ENCODE results near the gene CT45A3. TPM values are rescaled to one million over a fixed set of nuclear protein-coding genes. Genes with fewer than 3 reads are reported as not detected.
"Not testable (repeated sequence)": the region's sequence is repeated elsewhere in the genome, so short reads cannot be mapped to it uniquely, and the experiment has no call there.

The CT45A3 gene
- not detected for polyA plus RNA-seq (2013, experiment 1 of 2)
- not detected for polyA plus RNA-seq (2013, experiment 2 of 2)

GRCh38 chrX:135768091-135768490 lies at the start of gene CT45A3:
TSS of gene CT45A3 (minus strand) at chrX:135768191. CDS start at chrX:135764444, 3,747 bp downstream.
- H3K27me3 ChIP-seq (ENCODE audit: insufficient read depth, low read length); H3K9me3 ChIP-seq (ENCODE audit: insufficient read depth, low read depth, low read length); H3K9ac ChIP-seq (ENCODE audit: low read depth, low read length); H3K27ac ChIP-seq (ENCODE audit: low read depth, low read length); H3K4me1 ChIP-seq (ENCODE audit: insufficient read depth, low read length); H3K36me3 ChIP-seq (ENCODE audit: insufficient read depth, low read length); H3K4me3 ChIP-seq (ENCODE audit: low read length): not testable (repeated sequence)
- WGBS = no CpG with 5 or more reads among the region's 17 CpGs

DNA sequence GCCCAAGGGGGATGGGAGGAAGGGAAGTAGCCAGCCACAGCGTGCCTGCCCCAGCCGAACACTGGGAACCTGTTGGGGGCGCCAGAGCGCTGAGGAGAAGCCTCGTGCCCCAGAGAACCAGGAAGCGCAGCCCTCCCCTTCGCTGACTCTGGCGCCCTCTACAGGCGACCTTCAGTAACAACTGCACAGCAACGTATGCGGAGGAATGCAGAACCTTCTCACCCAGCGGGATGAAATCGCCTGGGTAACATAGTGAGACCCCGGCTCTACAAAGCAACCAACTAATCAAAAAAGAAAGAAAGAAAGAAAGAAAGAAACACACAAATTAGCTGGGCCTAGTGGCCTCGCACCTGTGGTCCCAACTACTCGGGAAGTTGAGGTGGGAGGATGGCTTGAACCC lies 34.7 kb upstream of the CT45A3 start, which contains the start of gene CT45A6:
Gene CT45A6, minus strand, starts transcription at position 101 of the 400 bp plus-strand sequence. CDS start 3,794 bp downstream, outside the sequence.
- not testable (repeated sequence) for H3K9ac ChIP-seq (ENCODE audit: low read depth, low read length); H3K27ac ChIP-seq (ENCODE audit: low read depth, low read length); H3K4me1 ChIP-seq (ENCODE audit: insufficient read depth, low read length); H3K9me3 ChIP-seq (ENCODE audit: insufficient read depth, low read depth, low read length); H3K27me3 ChIP-seq (ENCODE audit: insufficient read depth, low read length); H3K4me3 ChIP-seq (ENCODE audit: low read length); H3K36me3 ChIP-seq (ENCODE audit: insufficient read depth, low read length)
- WGBS = no CpG with 5 or more reads among the region's 16 CpGs

DNA sequence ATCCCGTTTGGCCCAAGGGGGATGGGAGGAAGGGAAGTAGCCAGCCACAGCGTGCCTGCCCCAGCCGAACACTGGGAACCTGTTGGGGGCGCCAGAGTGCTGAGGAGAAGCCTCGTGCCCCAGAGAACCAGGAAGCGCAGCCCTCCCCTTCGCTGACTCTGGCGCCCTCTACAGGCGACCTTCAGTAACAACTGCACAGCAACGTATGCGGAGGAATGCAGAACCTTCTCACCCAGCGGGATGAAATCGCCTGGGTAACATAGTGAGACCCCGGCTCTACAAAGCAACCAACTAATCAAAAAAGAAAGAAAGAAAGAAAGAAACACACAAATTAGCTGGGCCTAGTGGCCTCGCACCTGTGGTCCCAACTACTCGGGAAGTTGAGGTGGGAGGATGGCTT lies 17.4 kb upstream of the CT45A3 start, which contains the start of gene CT45A5:
Gene CT45A5, minus strand, starts transcription at position 101 of the 400 bp plus-strand sequence. CDS start 3,774 bp downstream, outside the sequence.
- H3K9me3 ChIP-seq (ENCODE audit: insufficient read depth, low read depth, low read length); H3K9ac ChIP-seq (ENCODE audit: low read depth, low read length); H3K27me3 ChIP-seq (ENCODE audit: insufficient read depth, low read length); H3K27ac ChIP-seq (ENCODE audit: low read depth, low read length); H3K4me3 ChIP-seq (ENCODE audit: low read length); H3K4me1 ChIP-seq (ENCODE audit: insufficient read depth, low read length); H3K36me3 ChIP-seq (ENCODE audit: insufficient read depth, low read length): not testable (repeated sequence)
- WGBS = no CpG with 5 or more reads among the region's 16 CpGs

DNA sequence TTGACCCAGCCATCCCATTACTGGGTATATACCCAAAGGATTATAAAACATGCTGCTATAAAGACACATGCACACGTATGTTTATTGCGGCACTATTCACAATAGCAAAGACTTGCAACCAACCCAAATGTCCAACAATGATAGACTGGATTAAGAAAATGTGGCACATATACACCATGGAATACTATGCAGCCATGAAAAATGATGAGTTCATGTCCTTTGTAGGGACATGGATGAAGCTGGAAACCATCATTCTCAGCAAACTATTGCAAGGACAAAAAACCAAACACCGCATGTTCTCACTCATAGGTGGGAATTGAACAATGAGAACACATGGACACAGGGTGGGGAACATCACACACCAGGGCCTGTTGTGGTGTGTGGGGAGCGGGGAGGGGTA lies 23.3 kb downstream of the CT45A3 start:
- H3K9me3 ChIP-seq (ENCODE audit: insufficient read depth, low read depth, low read length); H3K4me3 ChIP-seq (ENCODE audit: low read length); H3K36me3 ChIP-seq (ENCODE audit: insufficient read depth, low read length); H3K27ac ChIP-seq (ENCODE audit: low read depth, low read length); H3K4me1 ChIP-seq (ENCODE audit: insufficient read depth, low read length); H3K9ac ChIP-seq (ENCODE audit: low read depth, low read length); H3K27me3 ChIP-seq (ENCODE audit: insufficient read depth, low read length): not testable (repeated sequence)
- WGBS = 100% methylated on average over 1 of the region's 4 CpGs

DNA sequence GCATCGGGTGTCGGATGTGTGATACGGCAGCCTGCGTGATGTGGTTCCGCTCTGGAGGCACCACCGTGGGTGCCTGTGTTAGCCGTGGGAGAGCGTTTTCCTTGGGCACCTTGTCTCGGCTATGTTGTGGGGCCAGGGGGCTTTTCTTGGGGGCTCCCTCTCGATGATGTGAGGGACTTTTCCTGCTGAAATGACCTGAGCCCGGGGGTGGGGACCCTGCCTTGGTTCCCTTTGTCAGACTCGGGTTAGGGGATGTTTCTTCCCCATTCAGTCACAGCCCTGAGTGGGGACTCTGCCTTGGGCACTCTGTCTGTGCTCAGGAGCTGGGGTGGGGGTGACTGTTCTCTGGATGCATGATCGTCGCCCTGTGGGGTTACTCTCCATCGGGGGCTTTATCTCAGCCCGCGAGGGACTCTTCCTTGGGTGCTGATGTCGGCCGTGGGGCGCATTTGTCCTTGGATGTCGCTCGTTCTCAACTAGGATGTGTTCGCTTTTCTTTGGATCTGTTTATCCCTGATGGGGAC lies 26.7 kb downstream of the CT45A3 start:
- 97% methylated on average over 23 of the region's 23 CpGs for whole genome bisulfite sequencing
- no peaks in the 10 kb centered on the region for H3K4me1 ChIP-seq (ENCODE audit: insufficient read depth, low read length)
- no peak overlapping the region for H3K4me3 ChIP-seq (ENCODE audit: low read length)
- H3K36me3 ChIP-seq (ENCODE audit: insufficient read depth, low read length) = no peaks in the 10 kb centered on the region
- H3K9me3 ChIP-seq (ENCODE audit: insufficient read depth, low read depth, low read length) = no peaks in the 10 kb centered on the region
- no peak overlapping the region for H3K27ac ChIP-seq (ENCODE audit: low read depth, low read length)
- H3K9ac ChIP-seq (ENCODE audit: low read depth, low read length) = no peak overlapping the region
- no peaks in the 10 kb centered on the region for H3K27me3 ChIP-seq (ENCODE audit: insufficient read depth, low read length)

- Histone ChIP-seq H3K27ac (ENCODE audit: low read depth, low read length) (no peak overlapping the region), H3K36me3 (ENCODE audit: insufficient read depth, low read length) (no peaks in the 10 kb centered on the region), H3K9ac (ENCODE audit: low read depth, low read length) (no peak overlapping the region), H3K27me3 (ENCODE audit: insufficient read depth, low read length) (no peaks in the 10 kb centered on the region), H3K4me3 (ENCODE audit: low read length) (no peak overlapping the region), H3K9me3 (ENCODE audit: insufficient read depth, low read depth, low read length) (no peaks in the 10 kb centered on the region), H3K4me1 (ENCODE audit: insufficient read depth, low read length) (no peaks in the 10 kb centered on the region)
- WGBS = 58% methylated on average over 18 of the region's 18 CpGs
These were observed 27.3 kb downstream of the CT45A3 start for GRCh38 chrX:135740681-135741149.

DNA sequence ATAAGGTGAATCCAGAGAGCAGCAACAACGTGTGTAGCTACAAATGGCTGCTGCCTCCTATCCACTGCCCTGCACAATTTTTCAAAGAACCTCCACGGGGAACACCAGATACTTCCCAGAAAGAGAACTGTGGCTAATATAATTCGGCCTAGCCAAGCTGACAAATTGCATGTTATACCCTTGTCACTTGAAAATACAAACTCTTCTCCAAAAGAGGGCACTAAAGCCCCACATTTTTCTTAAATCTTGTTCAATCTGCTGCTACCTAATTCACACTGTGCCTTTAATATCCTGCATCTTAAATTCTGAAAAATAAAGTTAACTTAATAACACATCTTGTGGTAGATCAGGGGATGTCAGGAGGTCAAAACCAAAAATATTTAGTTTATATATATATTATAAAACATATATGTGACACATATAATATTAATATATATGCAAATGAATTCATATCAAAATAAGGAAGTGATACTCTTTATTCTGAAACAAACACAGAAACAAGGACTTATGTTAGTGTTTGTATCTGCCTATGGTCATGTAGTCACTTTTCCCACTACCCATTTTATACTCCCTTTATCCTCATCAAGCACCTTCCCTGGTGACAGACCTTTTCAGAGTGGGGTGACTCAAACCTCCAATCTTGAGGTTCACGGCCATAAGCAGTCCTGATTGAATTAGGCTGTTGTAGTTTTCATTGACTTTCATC lies 30.5 kb downstream of the CT45A3 start:
- no peak overlapping the region for H3K27ac ChIP-seq (ENCODE audit: low read depth, low read length)
- no peaks in the 10 kb centered on the region for H3K36me3 ChIP-seq (ENCODE audit: insufficient read depth, low read length)
- H3K27me3 ChIP-seq (ENCODE audit: insufficient read depth, low read length) = no peaks in the 10 kb centered on the region
- H3K9ac ChIP-seq (ENCODE audit: low read depth, low read length) = no peak overlapping the region
- H3K4me1 ChIP-seq (ENCODE audit: insufficient read depth, low read length) = no peaks in the 10 kb centered on the region
- WGBS = 66% methylated on average over 4 of the region's 4 CpGs
- no peak overlapping the region for H3K4me3 ChIP-seq (ENCODE audit: low read length)
- H3K9me3 ChIP-seq (ENCODE audit: insufficient read depth, low read depth, low read length) = no peaks in the 10 kb centered on the region

DNA sequence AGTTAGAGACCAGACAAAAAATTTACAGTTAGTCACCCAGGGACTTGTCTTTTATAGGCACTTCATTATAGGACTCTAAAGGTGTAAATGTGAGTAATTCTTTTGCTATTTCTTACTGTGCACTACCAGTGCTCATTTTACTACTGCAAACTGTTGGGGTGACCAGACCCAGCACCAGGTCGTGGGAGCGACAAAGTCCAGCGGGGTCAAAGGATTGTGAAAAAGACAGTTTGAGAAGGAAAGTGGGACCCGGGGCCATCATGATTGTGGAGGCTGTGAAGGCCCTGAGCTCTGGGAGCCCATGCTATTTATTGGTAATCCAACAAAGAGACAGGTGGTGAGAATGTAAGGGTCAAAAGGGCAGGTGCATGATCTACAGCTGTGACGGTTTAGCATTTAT lies 33.3 kb downstream of the CT45A3 start:
- H3K4me3 ChIP-seq (ENCODE audit: low read length); H3K9ac ChIP-seq (ENCODE audit: low read depth, low read length); H3K27ac ChIP-seq (ENCODE audit: low read depth, low read length); H3K4me1 ChIP-seq (ENCODE audit: insufficient read depth, low read length); H3K9me3 ChIP-seq (ENCODE audit: insufficient read depth, low read depth, low read length); H3K36me3 ChIP-seq (ENCODE audit: insufficient read depth, low read length); H3K27me3 ChIP-seq (ENCODE audit: insufficient read depth, low read length): not testable (repeated sequence)
- WGBS = 85% methylated on average over 5 of the region's 5 CpGs

GRCh38 chrX:135713795-135714194 lies 54.2 kb downstream of the CT45A3 start:
- Histone ChIP-seq H3K9me3 (ENCODE audit: insufficient read depth, low read depth, low read length) (no peaks in the 10 kb centered on the region), H3K36me3 (ENCODE audit: insufficient read depth, low read length) (no peaks in the 10 kb centered on the region), H3K27me3 (ENCODE audit: insufficient read depth, low read length) (no peaks in the 10 kb centered on the region), H3K4me1 (ENCODE audit: insufficient read depth, low read length) (no peaks in the 10 kb centered on the region), H3K9ac (ENCODE audit: low read depth, low read length) (no peak overlapping the region), H3K4me3 (ENCODE audit: low read length) (no peak overlapping the region), H3K27ac (ENCODE audit: low read depth, low read length) (no peak overlapping the region)
- WGBS = 95% methylated on average over 19 of the region's 20 CpGs

GRCh38 chrX:135713183-135713689 lies 54.8 kb downstream of the CT45A3 start, which contains the start of gene CT45A1:
TSS of gene CT45A1 (plus strand) at chrX:135713639. CDS start at chrX:135718941, 5,302 bp downstream.
- not testable (repeated sequence) for H3K9me3 ChIP-seq (ENCODE audit: insufficient read depth, low read depth, low read length); H3K36me3 ChIP-seq (ENCODE audit: insufficient read depth, low read length); H3K9ac ChIP-seq (ENCODE audit: low read depth, low read length); H3K27me3 ChIP-seq (ENCODE audit: insufficient read depth, low read length); H3K4me3 ChIP-seq (ENCODE audit: low read length); H3K4me1 ChIP-seq (ENCODE audit: insufficient read depth, low read length); H3K27ac ChIP-seq (ENCODE audit: low read depth, low read length)
- WGBS = 68% methylated on average over 14 of the region's 15 CpGs

Measured in HUES64 (cell line).